PC-3 (cell line): ENCODE data around the gene SHISAL2B.
"Not testable (repeated sequence)": the region's sequence is repeated elsewhere in the genome, so short reads cannot be mapped to it uniquely, and the experiment has no call there.

Experiments used
- EZH2 ChIP-seq: fragments of 300-600 bp; sonication (generic); IDR thresholded peaks from one replicate; pipeline ENCODE4 v1.6.1; 2017; ENCODE audit warnings: antibody characterized with exemption, mild to moderate bottlenecking, low read length; ENCODE audit not compliant: unreplicated experiment
- EZH2phosphoT487 ChIP-seq: fragments of 300-600 bp; sonication (generic); IDR thresholded peaks from 2 replicates; pipeline ENCODE4 v1.6.1; 2018; ENCODE audit warnings: mild to moderate bottlenecking, antibody characterized with exemption, low read length, borderline replicate concordance
- TF ChIP-seq, protein P1 (sequence below): fragments of 300-600 bp; sonication (generic); conservative IDR thresholded peaks from 2 replicates; pipeline ENCODE4 v1.5.1; 2017; ENCODE audit warnings: antibody characterized with exemption, low read depth, mild to moderate bottlenecking, low read length

DNA sequence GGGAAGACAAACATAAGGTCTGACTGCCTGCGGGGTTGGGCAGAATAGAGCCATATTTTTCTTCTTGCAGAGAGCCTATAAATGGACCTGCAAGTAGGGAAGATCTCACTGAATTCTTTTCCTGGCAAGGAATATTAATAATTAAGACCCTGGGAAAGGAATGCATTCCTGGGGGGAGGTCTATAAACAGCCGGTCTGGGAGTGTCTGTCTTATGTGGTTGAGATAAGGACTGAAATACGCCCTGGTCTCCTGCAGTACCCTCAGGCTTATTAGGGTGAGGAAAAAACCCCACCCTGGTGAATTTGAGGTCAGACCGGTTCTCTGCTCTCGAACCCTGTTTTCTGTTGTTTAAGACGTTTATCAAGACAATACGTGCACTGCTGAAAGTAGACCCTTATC lies 6.1 kb downstream of the SHISAL2B start:
- not testable (repeated sequence) for TF ChIP-seq EZH2, EZH2phosphoT487
- TF ChIP-seq, protein P1, sequence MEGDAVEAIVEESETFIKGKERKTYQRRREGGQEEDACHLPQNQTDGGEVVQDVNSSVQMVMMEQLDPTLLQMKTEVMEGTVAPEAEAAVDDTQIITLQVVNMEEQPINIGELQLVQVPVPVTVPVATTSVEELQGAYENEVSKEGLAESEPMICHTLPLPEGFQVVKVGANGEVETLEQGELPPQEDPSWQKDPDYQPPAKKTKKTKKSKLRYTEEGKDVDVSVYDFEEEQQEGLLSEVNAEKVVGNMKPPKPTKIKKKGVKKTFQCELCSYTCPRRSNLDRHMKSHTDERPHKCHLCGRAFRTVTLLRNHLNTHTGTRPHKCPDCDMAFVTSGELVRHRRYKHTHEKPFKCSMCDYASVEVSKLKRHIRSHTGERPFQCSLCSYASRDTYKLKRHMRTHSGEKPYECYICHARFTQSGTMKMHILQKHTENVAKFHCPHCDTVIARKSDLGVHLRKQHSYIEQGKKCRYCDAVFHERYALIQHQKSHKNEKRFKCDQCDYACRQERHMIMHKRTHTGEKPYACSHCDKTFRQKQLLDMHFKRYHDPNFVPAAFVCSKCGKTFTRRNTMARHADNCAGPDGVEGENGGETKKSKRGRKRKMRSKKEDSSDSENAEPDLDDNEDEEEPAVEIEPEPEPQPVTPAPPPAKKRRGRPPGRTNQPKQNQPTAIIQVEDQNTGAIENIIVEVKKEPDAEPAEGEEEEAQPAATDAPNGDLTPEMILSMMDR: not testable (repeated sequence)
